H1 (cell line): ENCODE data around the gene RNU2-1. TPM values are rescaled to one million over a fixed set of nuclear protein-coding genes. Genes with fewer than 3 reads are reported as not detected.
"Not testable (repeated sequence)": the region's sequence is repeated elsewhere in the genome, so short reads cannot be mapped to it uniquely, and the experiment has no call there.

Source experiments
- CTCF ChIA-PET: fragments of 300-600 bp; sonication (Branson Sonifier 250); formaldehyde crosslinking; loops from one replicate; lab custom pipeline; 2021; ENCODE audit not compliant: partially characterized antibody; lab: Charles Lee
- POLR2A ChIA-PET: fragments of 300-600 bp; sonication (Branson Sonifier 250); formaldehyde crosslinking; loops from one replicate; lab custom pipeline; 2021; ENCODE audit warnings: inconsistent platforms; ENCODE audit not compliant: partially characterized antibody; lab: Charles Lee
- DNase-seq, 2 experiments: peaks; one replicate each; pipeline versions ENCODE4 v3.0.0 to v3.0.0-alpha.2; 2010 to 2022; ENCODE audit warnings: low spot score in 2 of 2, low read depth in 1 of 2, mixed read lengths in 1 of 2
- FAIRE-seq: peaks from 2 replicates; lab custom pipeline; 2011; peaks lifted over from hg19 to GRCh38; lab: Jason Lieb, UNC
- H2AFZ ChIP-seq: 2 replicates; pipeline ENCODE4 v1.8.1; 2012; ENCODE audit warnings: low read length, inconsistent platforms
- H2AK5ac ChIP-seq: 2 replicates; pipeline ENCODE4 v1.6.1; 2013; ENCODE audit warnings: low read depth, low read length
- H2BK120ac ChIP-seq: replicated peaks from 2 replicates; pipeline ENCODE3; 2013; ENCODE audit warnings: low read depth, low read length, inconsistent platforms
- H2BK12ac ChIP-seq: 2 replicates; pipeline ENCODE4 v1.6.1; 2013; ENCODE audit warnings: low read depth, low read length
- H2BK15ac ChIP-seq: 2 replicates; pipeline ENCODE4 v1.6.1; 2013; ENCODE audit warnings: low read length
- H2BK20ac ChIP-seq: 2 replicates; pipeline ENCODE4 v1.6.1; 2013; ENCODE audit warnings: low read length
- H2BK5ac ChIP-seq: 2 replicates; pipeline ENCODE4 v1.6.1; 2013; ENCODE audit warnings: low read depth, low read length
- H3K14ac ChIP-seq: 2 replicates; pipeline ENCODE4 v1.6.1; 2013; ENCODE audit warnings: inconsistent platforms; ENCODE audit not compliant: insufficient read length
- H3K18ac ChIP-seq: 2 replicates; pipeline ENCODE4 v1.6.1; 2013; ENCODE audit warnings: low read length; ENCODE audit errors: extremely low read depth
- H3K23ac ChIP-seq: 2 replicates; pipeline ENCODE4 v1.6.1; 2013; ENCODE audit warnings: inconsistent platforms; ENCODE audit not compliant: insufficient read length
- H3K23me2 ChIP-seq: 2 replicates; pipeline ENCODE4 v1.6.1; 2013; ENCODE audit warnings: low read depth, low read length
- H3K27ac ChIP-seq: 2 replicates; pipeline ENCODE4 v1.6.1; 2011; ENCODE audit warnings: low read depth, low read length, inconsistent platforms
- H3K27me3 ChIP-seq, 4 experiments: replicated peaks in 1 of 4; 1 replicate in 1 of 4; 2 replicates in 3 of 4; pipeline versions ENCODE4 v1.6.1 to v1.8.1; 2011 to 2013; ENCODE audit warnings: low read length in 3 of 4, mild to moderate bottlenecking in 3 of 4, inconsistent platforms in 2 of 4, mixed read lengths in 2 of 4, moderate library complexity in 1 of 4; ENCODE audit not compliant: control insufficient read depth in 3 of 4, insufficient read depth in 3 of 4; ENCODE audit errors: extremely low read depth in 1 of 4
- H3K36me3 ChIP-seq, 4 experiments: 2 replicates each; pipeline versions ENCODE4 v1.6.1 to v1.8.1; 2011 to 2013; ENCODE audit warnings: mild to moderate bottlenecking in 4 of 4, low read length in 3 of 4, moderate library complexity in 2 of 4, control low read depth in 1 of 4, inconsistent platforms in 1 of 4; ENCODE audit not compliant: insufficient read depth in 4 of 4, control insufficient read depth in 2 of 4
- H3K4ac ChIP-seq: replicated peaks from 2 replicates; pipeline ENCODE3; 2013; ENCODE audit warnings: low read length, low read depth, mixed read lengths, inconsistent platforms; ENCODE audit not compliant: insufficient read length
- H3K4me1 ChIP-seq, 4 experiments: replicated peaks in 1 of 4; 1 replicate in 1 of 4; 2 replicates in 3 of 4; pipeline versions ENCODE4 v1.6.1 to v1.8.1; 2011 to 2013; ENCODE audit warnings: low read length in 3 of 4, inconsistent platforms in 2 of 4, mixed read lengths in 1 of 4; ENCODE audit not compliant: insufficient read depth in 4 of 4, control insufficient read depth in 3 of 4
- H3K4me2 ChIP-seq, 2 experiments: 2 replicates each; pipeline versions ENCODE4 v1.6.1 to v1.8.1; 2011 to 2013; ENCODE audit warnings: low read depth in 2 of 2, low read length in 2 of 2, control low read depth in 1 of 2, inconsistent platforms in 1 of 2, mild to moderate bottlenecking in 1 of 2; ENCODE audit not compliant: insufficient read depth in 1 of 2
- H3K4me3 ChIP-seq, 4 experiments: fragments of 200-600, 300-600 bp in 1 of 4; sonication (generic), shearing (Covaris generic), sonication (Bioruptor Twin) in 1 of 4; 2 replicates each; pipeline versions ENCODE4 v1.5.1 to v1.8.1; 2011 to 2016; ENCODE audit warnings: low read length in 4 of 4, low read depth in 3 of 4, control low read depth in 2 of 4, inconsistent platforms in 2 of 4, mild to moderate bottlenecking in 2 of 4, mixed read lengths in 1 of 4, moderate library complexity in 1 of 4; ENCODE audit not compliant: insufficient read depth in 2 of 4; ENCODE audit errors: extremely low read depth in 1 of 4
- H3K56ac ChIP-seq: replicated peaks from 2 replicates; pipeline ENCODE3; 2013; ENCODE audit warnings: low read depth, mild to moderate bottlenecking, mixed read lengths, low read length, inconsistent platforms; ENCODE audit not compliant: insufficient read length
- H3K79me1 ChIP-seq: 2 replicates; pipeline ENCODE4 v1.6.1; 2013; ENCODE audit warnings: low read depth, low read length, control low read depth
- H3K79me2 ChIP-seq, 2 experiments: 2 replicates each; pipeline versions ENCODE4 v1.6.1 to v1.8.1; 2012 to 2013; ENCODE audit warnings: low read length in 2 of 2, mild to moderate bottlenecking in 2 of 2, inconsistent platforms in 1 of 2; ENCODE audit not compliant: insufficient read depth in 2 of 2, control insufficient read depth in 1 of 2
- H3K9ac ChIP-seq, 4 experiments: replicated peaks in 1 of 4; 1 replicate in 1 of 4; 2 replicates in 3 of 4; pipeline versions ENCODE4 v1.6.1 to v1.8.1; 2011 to 2013; ENCODE audit warnings: low read depth in 3 of 4, low read length in 3 of 4, control low read depth in 2 of 4, mild to moderate bottlenecking in 2 of 4, moderate library complexity in 2 of 4, inconsistent platforms in 1 of 4; ENCODE audit errors: extremely low read depth in 1 of 4
- H3K9me3 ChIP-seq, 2 experiments: 2 replicates each; pipeline versions ENCODE4 v1.6.1 to v1.8.1; 2012 to 2013; ENCODE audit warnings: mild to moderate bottlenecking in 2 of 2, moderate library complexity in 2 of 2, control low read depth in 1 of 2, inconsistent platforms in 1 of 2, low read depth in 1 of 2, low read length in 1 of 2, mixed read lengths in 1 of 2; ENCODE audit not compliant: insufficient read depth in 2 of 2
- H4K20me1 ChIP-seq, 2 experiments: replicated peaks in 1 of 2; 2 replicates each; pipeline versions ENCODE3 to v1.8.1; 2011 to 2013; ENCODE audit warnings: inconsistent platforms in 2 of 2, low read length in 2 of 2, mild to moderate bottlenecking in 1 of 2; ENCODE audit not compliant: insufficient read depth in 2 of 2, control insufficient read depth in 1 of 2
- H4K5ac ChIP-seq: 2 replicates; pipeline ENCODE4 v1.6.1; 2013; ENCODE audit warnings: low read length, low read depth, mixed read lengths, inconsistent platforms; ENCODE audit not compliant: insufficient read length
- H4K8ac ChIP-seq: 2 replicates; pipeline ENCODE4 v1.8.0; 2013; ENCODE audit warnings: mild to moderate bottlenecking, moderate library complexity, low read length, inconsistent platforms; ENCODE audit not compliant: insufficient read depth; ENCODE audit errors: extremely low read depth
- H4K91ac ChIP-seq: replicated peaks from 2 replicates; pipeline ENCODE3; 2013; ENCODE audit warnings: low read length, mixed read lengths, inconsistent platforms; ENCODE audit not compliant: insufficient read length
- WGBS, 2 experiments: shearing (Covaris generic) in 1 of 2; methylation state at CpG; one replicate each; pipeline versions ENCODE4 v1.1.6 to v1.1.7; 2013 to 2015; ENCODE audit warnings: low lambda C conversion rate in 2 of 2, mixed read lengths in 2 of 2, inconsistent platforms in 1 of 2, low coverage in 1 of 2, missing lambda C conversion rate in 1 of 2; ENCODE audit not compliant: insufficient replicate concordance in 2 of 2, insufficient coverage in 1 of 2, insufficient read length in 1 of 2; ENCODE audit errors: extremely low coverage in 1 of 2, missing lambda C conversion rate in 1 of 2; 5-methylcytosine and 5-hydroxymethylcytosine counted together
- polyA plus RNA-seq, 7 experiments: library from polyadenylated mRNA; depleted of rRNA in 3 of 7; stranded (reverse) in 5 of 7; unstranded in 2 of 7; fragments of >200 nt in 5 of 7; fragments of 200-250 nt in 2 of 7; gene quantifications; 1 replicate in 5 of 7; 2 replicates in 1 of 7; 4 replicates in 1 of 7; pipeline versions ENCODE4 v1.2.1 to v1.2.3, GENCODE V29; 2011 to 2013; ENCODE audit warnings: missing spikeins in 2 of 7, mixed read lengths in 2 of 7
- total RNA-seq: library from RNA; stranded (reverse); fragmentation: NEBNext Ultra II Directional; extraction: Animal tissue kit (Norgen Biotek cat#: 25700); gene quantifications from 2 replicates; pipeline ENCODE4 v1.2.1, GENCODE V29; 2021

Gene RNU2-1
- total and polyA plus RNA-seq, 2 of the 8 experiments (the other 6 are each of a cell fraction or from before 2014, with no cell fraction given): 2,508 TPM; not detected in 1

- not testable (repeated sequence) for FAIRE-seq
These were observed 5.8 kb upstream of the RNU2-1 start for GRCh38 chr17:43239597-43239996.

GRCh38 chr17:43233263-43233662 is 514 bp downstream of the RNU2-1 start:
- H3K23ac ChIP-seq, FAIRE-seq, H3K18ac ChIP-seq, H3K27ac ChIP-seq, H3K4ac ChIP-seq, H2BK120ac ChIP-seq, H2AFZ ChIP-seq, POLR2A ChIA-PET, H2BK5ac ChIP-seq, H3K56ac ChIP-seq, H3K14ac ChIP-seq, H3K79me1 ChIP-seq, H3K36me3 ChIP-seq, H3K23me2 ChIP-seq, H4K5ac ChIP-seq, H2BK12ac ChIP-seq, H3K4me1 ChIP-seq, H3K4me2 ChIP-seq, H4K8ac ChIP-seq, H3K27me3 ChIP-seq, DNase-seq, H3K9ac ChIP-seq, H2BK15ac ChIP-seq, H3K79me2 ChIP-seq, H3K4me3 ChIP-seq, CTCF ChIA-PET, H2BK20ac ChIP-seq, H3K9me3 ChIP-seq, H4K20me1 ChIP-seq, H4K91ac ChIP-seq, H2AK5ac ChIP-seq: not testable (repeated sequence)
- no CpG with 5 or more reads among the region's 15 CpGs for WGBS, 2 experiments

More at GRCh38 chr17:43239597-43239996, 5.8 kb upstream of the RNU2-1 start:
- H3K4me1 ChIP-seq, H2BK5ac ChIP-seq, H3K4ac ChIP-seq, H4K20me1 ChIP-seq, H2AK5ac ChIP-seq, H2BK20ac ChIP-seq, H3K4me2 ChIP-seq, POLR2A ChIA-PET, H3K18ac ChIP-seq, H3K9ac ChIP-seq, H4K5ac ChIP-seq, H2AFZ ChIP-seq, H2BK15ac ChIP-seq, H3K56ac ChIP-seq, H3K79me2 ChIP-seq, H3K79me1 ChIP-seq, H3K23ac ChIP-seq, H3K9me3 ChIP-seq, H2BK120ac ChIP-seq, H4K8ac ChIP-seq, H2BK12ac ChIP-seq, H3K4me3 ChIP-seq, H3K27me3 ChIP-seq, CTCF ChIA-PET, H4K91ac ChIP-seq, H3K36me3 ChIP-seq, H3K14ac ChIP-seq, H3K27ac ChIP-seq, H3K23me2 ChIP-seq, DNase-seq: not testable (repeated sequence)
- no CpG with 5 or more reads among the region's 26 CpGs for WGBS, 2 experiments
